ENCODE results near the gene ERCC3. TPM values are rescaled to one million over a fixed set of nuclear protein-coding genes. Genes with fewer than 3 reads are reported as not detected.

ERCC3 gene
- total RNA-seq, 1 experiment from 2014 or later: 69.5 TPM

GRCh38 chr2:127220768-127221527 is 73.0 kb downstream of the ERCC3 start:
- no peak for TF ChIP-seq EZH2 (IDR thresholded peaks at IDR 0.05; ENCODE audit: borderline replicate concordance, low read depth, low read length, poor library complexity, severe bottlenecking)
- TF ChIP-seq, protein P1, sequence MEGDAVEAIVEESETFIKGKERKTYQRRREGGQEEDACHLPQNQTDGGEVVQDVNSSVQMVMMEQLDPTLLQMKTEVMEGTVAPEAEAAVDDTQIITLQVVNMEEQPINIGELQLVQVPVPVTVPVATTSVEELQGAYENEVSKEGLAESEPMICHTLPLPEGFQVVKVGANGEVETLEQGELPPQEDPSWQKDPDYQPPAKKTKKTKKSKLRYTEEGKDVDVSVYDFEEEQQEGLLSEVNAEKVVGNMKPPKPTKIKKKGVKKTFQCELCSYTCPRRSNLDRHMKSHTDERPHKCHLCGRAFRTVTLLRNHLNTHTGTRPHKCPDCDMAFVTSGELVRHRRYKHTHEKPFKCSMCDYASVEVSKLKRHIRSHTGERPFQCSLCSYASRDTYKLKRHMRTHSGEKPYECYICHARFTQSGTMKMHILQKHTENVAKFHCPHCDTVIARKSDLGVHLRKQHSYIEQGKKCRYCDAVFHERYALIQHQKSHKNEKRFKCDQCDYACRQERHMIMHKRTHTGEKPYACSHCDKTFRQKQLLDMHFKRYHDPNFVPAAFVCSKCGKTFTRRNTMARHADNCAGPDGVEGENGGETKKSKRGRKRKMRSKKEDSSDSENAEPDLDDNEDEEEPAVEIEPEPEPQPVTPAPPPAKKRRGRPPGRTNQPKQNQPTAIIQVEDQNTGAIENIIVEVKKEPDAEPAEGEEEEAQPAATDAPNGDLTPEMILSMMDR (conservative IDR thresholded peaks at IDR 0.05; ENCODE audit: low read depth, low read length): no peak
- no peaks in the 10 kb centered on the region for H3K36me3 ChIP-seq (ENCODE audit: insufficient read depth, low read length, poor library complexity, severe bottlenecking)
- H3K9me3 ChIP-seq (ENCODE audit: low read depth, low read length, poor library complexity, severe bottlenecking): no peaks in the 10 kb centered on the region
- no peak for DNase-seq (ENCODE audit: low spot score)
- BruUV-seq (replicated peaks): no TSS peak
- no peaks in the 10 kb centered on the region for H3K27me3 ChIP-seq (replicated peaks; ENCODE audit: insufficient read depth, low read depth, low read length, poor library complexity)
- peaks cover 22% of the 10 kb centered on the region for H3K4me1 ChIP-seq (ENCODE audit: insufficient read depth, low read length, poor library complexity, severe bottlenecking)
- ChIA-PET POLR2A (ENCODE audit: low non-redundant PET) (no interaction called here), CTCF (interaction anchor here (0.6 kb wide), 1 partner anchor 804 kb away, joined by 10 read pairs; no protein-coding TSS in a partner anchor)
- intact Hi-C loops (cut with micrococcal nuclease; ENCODE audit: unreplicated experiment): no loop called here
- H3K27ac ChIP-seq (ENCODE audit: low read depth, low read length, poor library complexity, severe bottlenecking): no peak overlapping the region
- peak overlapping the region; percentile 88 for H3K4me3 ChIP-seq (ENCODE audit: low read depth, low read length, poor library complexity, severe bottlenecking)

DNA sequence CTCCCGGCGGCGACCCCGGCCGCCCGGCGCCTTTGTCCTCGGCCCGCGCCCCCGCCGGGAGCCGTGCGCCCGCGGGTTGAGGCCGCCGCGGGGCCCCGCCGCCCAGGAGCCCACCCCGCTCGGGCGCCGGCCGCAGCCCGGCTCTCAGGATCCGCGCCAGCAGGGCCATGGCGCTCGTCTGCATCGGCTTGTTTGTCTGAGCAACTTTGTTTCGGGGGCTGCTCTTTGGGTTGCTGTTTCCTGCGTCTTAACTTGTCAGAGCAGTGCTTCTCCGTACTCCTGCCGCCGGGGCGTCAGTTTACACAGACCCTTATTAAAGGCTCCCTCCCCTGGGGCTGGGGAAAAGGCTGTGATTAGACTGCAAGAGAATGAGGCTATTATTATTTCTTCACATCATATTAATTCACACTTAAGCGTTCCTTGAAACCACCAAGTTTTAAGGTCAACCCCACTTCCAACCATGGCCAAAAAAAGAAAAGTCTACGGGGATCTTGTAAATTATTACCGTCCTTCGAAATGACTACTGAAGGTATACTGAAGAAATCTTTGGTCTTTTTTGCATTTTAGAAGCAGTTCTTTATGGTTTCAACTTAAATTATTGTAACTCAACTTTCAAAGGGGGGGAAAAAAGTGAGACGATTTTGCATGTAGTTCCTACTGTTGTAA is 73.7 kb downstream of the ERCC3 start, which contains the start of gene CYP27C1:
Gene CYP27C1 (minus strand): TSS at position 198 of the 666 bp plus-strand sequence. CDS start 29 bp downstream, at position 169.
- peaks cover 15% of the 10 kb centered on the region for H3K4me1 ChIP-seq (ENCODE audit: insufficient read depth, low read length, poor library complexity, severe bottlenecking)
- DNase-seq (ENCODE audit: low spot score): peak; percentile 58
- no peaks in the 10 kb centered on the region for H3K27me3 ChIP-seq (replicated peaks; ENCODE audit: insufficient read depth, low read depth, low read length, poor library complexity)
- POLR2A ChIA-PET (ENCODE audit: low non-redundant PET): no interaction called here
- CTCF ChIA-PET: interaction anchor here (0.6 kb wide), 1 partner anchor 804 kb away, joined by 10 read pairs; no protein-coding TSS in a partner anchor
- H3K4me3 ChIP-seq (ENCODE audit: low read depth, low read length, poor library complexity, severe bottlenecking): peak within 1 kb of the TSS; percentile 88
- no peaks in the 10 kb centered on the region for H3K36me3 ChIP-seq (ENCODE audit: insufficient read depth, low read length, poor library complexity, severe bottlenecking)
- no peak for TF ChIP-seq EZH2 (IDR thresholded peaks at IDR 0.05; ENCODE audit: borderline replicate concordance, low read depth, low read length, poor library complexity, severe bottlenecking)
- TF ChIP-seq, protein P1 (conservative IDR thresholded peaks at IDR 0.05; ENCODE audit: low read depth, low read length): no peak
- BruUV-seq (replicated peaks): no TSS peak
- no peaks in the 10 kb centered on the region for H3K9me3 ChIP-seq (ENCODE audit: low read depth, low read length, poor library complexity, severe bottlenecking)
- intact Hi-C loops (cut with micrococcal nuclease; ENCODE audit: unreplicated experiment): no loop called here
- H3K27ac ChIP-seq (ENCODE audit: low read depth, low read length, poor library complexity, severe bottlenecking): peak within 1 kb of the TSS; percentile 59

DNA sequence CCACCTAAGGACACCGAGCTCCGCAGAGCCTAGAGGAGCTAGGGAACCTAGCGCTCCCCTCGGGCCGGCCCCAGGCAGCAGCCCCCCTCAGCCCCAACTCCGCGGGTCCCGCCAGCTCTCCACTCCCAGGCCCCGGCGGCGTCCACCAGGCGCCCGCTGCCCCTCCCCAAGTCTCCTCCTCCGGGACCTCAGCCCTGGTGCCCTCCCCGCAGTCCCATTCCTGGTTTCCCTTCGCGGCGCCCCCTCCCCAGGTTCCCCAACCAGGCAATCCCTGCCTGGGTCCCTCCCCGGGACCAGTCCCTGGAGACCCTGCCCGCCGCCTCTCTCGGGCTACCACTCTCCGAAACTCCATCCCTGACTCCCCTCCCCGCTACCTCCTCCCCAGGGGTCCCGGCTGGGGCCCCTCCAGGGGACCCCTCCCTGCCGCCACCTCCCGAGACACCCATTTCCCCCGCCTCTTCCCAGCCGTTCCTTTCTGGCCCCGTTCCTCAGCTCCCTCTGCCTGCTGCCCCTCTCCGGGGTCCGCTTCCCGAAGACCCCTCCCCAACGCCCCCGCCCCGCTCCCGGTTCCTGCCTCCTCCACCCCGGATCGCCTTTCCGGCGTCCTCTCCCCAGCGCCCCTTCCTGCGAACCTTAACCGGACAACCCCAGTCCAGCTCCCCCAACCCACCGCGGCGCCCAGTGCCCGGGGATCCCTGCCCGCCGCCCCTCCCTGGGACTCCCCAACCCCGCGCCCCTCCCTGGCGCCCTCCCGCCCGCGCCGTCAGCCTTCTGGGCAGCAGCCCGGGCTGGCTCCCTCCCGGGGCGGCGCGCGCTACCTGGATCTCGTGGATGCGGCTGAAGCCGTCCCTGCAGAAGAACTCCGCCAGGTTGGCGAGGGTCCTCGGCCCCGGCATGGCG is 74.5 kb downstream of the ERCC3 start:
- H3K4me3 ChIP-seq (ENCODE audit: low read depth, low read length, poor library complexity, severe bottlenecking): peak overlapping the region; percentile 88
- TF ChIP-seq, protein P1 (conservative IDR thresholded peaks at IDR 0.05; ENCODE audit: low read depth, low read length): no peak
- no peak for TF ChIP-seq EZH2 (IDR thresholded peaks at IDR 0.05; ENCODE audit: borderline replicate concordance, low read depth, low read length, poor library complexity, severe bottlenecking)
- intact Hi-C loops (cut with micrococcal nuclease; ENCODE audit: unreplicated experiment): no loop called here
- ChIA-PET CTCF (interaction anchor here (0.9 kb wide), 1 partner anchor 22 kb away, joined by 6 read pairs; no protein-coding TSS in a partner anchor), POLR2A (ENCODE audit: low non-redundant PET) (no interaction called here)
- no TSS peak for BruUV-seq (replicated peaks)
- peaks cover 10% of the 10 kb centered on the region for H3K4me1 ChIP-seq (ENCODE audit: insufficient read depth, low read length, poor library complexity, severe bottlenecking)
- H3K27ac ChIP-seq (ENCODE audit: low read depth, low read length, poor library complexity, severe bottlenecking): peak overlapping the region; percentile 59
- H3K9me3 ChIP-seq (ENCODE audit: low read depth, low read length, poor library complexity, severe bottlenecking): no peaks in the 10 kb centered on the region
- no peaks in the 10 kb centered on the region for H3K36me3 ChIP-seq (ENCODE audit: insufficient read depth, low read length, poor library complexity, severe bottlenecking)
- H3K27me3 ChIP-seq (replicated peaks; ENCODE audit: insufficient read depth, low read depth, low read length, poor library complexity): no peaks in the 10 kb centered on the region
- DNase-seq (ENCODE audit: low spot score): peak; percentile 32

Data from A673 (cell line).